H1 (cell line): ENCODE results near the gene NREP. TPM values are rescaled to one million over a fixed set of nuclear protein-coding genes. Genes with fewer than 3 reads are reported as not detected.

Source experiments
- CHD7 ChIP-seq: fragments of 300-600 bp; sonication (generic); IDR thresholded peaks from 2 replicates; pipeline ENCODE4 v1.7.1; 2012; ENCODE audit warnings: low read length, moderate library complexity, mild to moderate bottlenecking, inconsistent platforms; ENCODE audit not compliant: insufficient replicate concordance
- polyA plus RNA-seq, 7 experiments: library from polyadenylated mRNA; depleted of rRNA in 3 of 7; stranded (reverse) in 5 of 7; unstranded in 2 of 7; fragments of >200 nt in 5 of 7; fragments of 200-250 nt in 2 of 7; gene quantifications; 1 replicate in 5 of 7; 2 replicates in 1 of 7; 4 replicates in 1 of 7; pipeline versions ENCODE4 v1.2.1 to v1.2.3, GENCODE V29; 2011 to 2013; ENCODE audit warnings: missing spikeins in 2 of 7, mixed read lengths in 2 of 7
- total RNA-seq: library from RNA; stranded (reverse); fragmentation: NEBNext Ultra II Directional; extraction: Animal tissue kit (Norgen Biotek cat#: 25700); gene quantifications from 2 replicates; pipeline ENCODE4 v1.2.1, GENCODE V29; 2021

NREP gene
- total and polyA plus RNA-seq, 2 of the 8 experiments (the other 6 are each of a cell fraction or from before 2014, with no cell fraction given), result 254 to 301 TPM

GRCh38 chr5:111697881-111698757 is 58.9 kb downstream of the NREP start (continued):
- no peak for TF ChIP-seq CHD7
